Measurements from ENCODE around the gene C10orf53. TPM values are rescaled to one million over a fixed set of nuclear protein-coding genes. Genes with fewer than 3 reads are reported as not detected.

The C10orf53 gene
- polyA plus RNA-seq, 2 of the 4 experiments (the other 2 are of a cell fraction), result not detected

- TF ChIP-seq USF2 (IDR thresholded peaks at IDR 0.05) (no peak), MAZ (IDR thresholded peaks at IDR 0.05; ENCODE audit: borderline replicate concordance, low read depth, low read length) (no peak), CHD2 (IDR thresholded peaks at IDR 0.05; ENCODE audit: low read length, partially characterized antibody) (no peak), TFCP2L1 (CRISPR knock-in tag; IDR thresholded peaks at IDR 0.05) (no peak), JUNB (IDR thresholded peaks at IDR 0.05) (no peak), TP53 (CRISPR knock-in tag; IDR thresholded peaks at IDR 0.05) (no peak), FOSB (CRISPR knock-in tag; IDR thresholded peaks at IDR 0.05) (no peak), POLR2AphosphoS2 (conservative IDR thresholded peaks at IDR 0.05; ENCODE audit: low read length) (no peak), E2F6 (IDR thresholded peaks at IDR 0.05; ENCODE audit: borderline replicate concordance, low read depth) (no peak)
These were observed 11.4 kb downstream of the C10orf53 start (continued) for GRCh38 chr10:49690698-49691356.

- Histone ChIP-seq H3K27ac (no peak overlapping the region), H3K4me2 (no peak overlapping the region), H3K9me3 (no peaks in the 10 kb centered on the region), H3K4me1 (no peaks in the 10 kb centered on the region), H3K4me3 (no peak overlapping the region)
- ATAC-seq (no peak), FAIRE-seq (no peak), DNase-seq (ENCODE audit: low read depth in 1 of 2, low spot score in 1 of 2) (no peak)
- TF ChIP-seq POLR2AphosphoS2 (conservative IDR thresholded peaks at IDR 0.05; ENCODE audit: low read length) (no peak), RARB (CRISPR knock-in tag; IDR thresholded peaks at IDR 0.05) (no peak), ZNF302 (CRISPR knock-in tag; IDR thresholded peaks at IDR 0.05) (no peak), CBX8 (IDR thresholded peaks at IDR 0.05) (no peak), MYC (IDR thresholded peaks at IDR 0.05; ENCODE audit: borderline replicate concordance, low read length) (no peak), NPAS2 (CRISPR knock-in tag; IDR thresholded peaks at IDR 0.05; ENCODE audit: borderline replicate concordance) (no peak), TFCP2L1 (CRISPR knock-in tag; IDR thresholded peaks at IDR 0.05) (no peak), FOXS1 (CRISPR knock-in tag; IDR thresholded peaks at IDR 0.05) (no peak), RAD21 (conservative IDR thresholded peaks at IDR 0.05 in 1 of 2, IDR thresholded peaks at IDR 0.05 in 1 of 2) (no peak), HMGXB4 (CRISPR knock-in tag; IDR thresholded peaks at IDR 0.05; ENCODE audit: borderline replicate concordance) (no peak), JUNB (IDR thresholded peaks at IDR 0.05) (no peak), CTCF (IDR thresholded peaks at IDR 0.05) (no peak), HOXA7 (CRISPR knock-in tag; IDR thresholded peaks at IDR 0.05) (no peak), ZFP36 (IDR thresholded peaks at IDR 0.05; ENCODE audit: borderline replicate concordance, partially characterized antibody) (no peak), CEBPB (IDR thresholded peaks at IDR 0.05) (no peak), GATA3 (IDR thresholded peaks at IDR 0.05; ENCODE audit: borderline replicate concordance) (no peak)
- CTCF ChIA-PET, result interaction anchor here (1.3 kb wide), 1 partner anchor 98 kb away, joined by 3 read pairs; no protein-coding TSS in a partner anchor
- POLR2A ChIA-PET, result no interaction called here
- WGBS (ENCODE audit: missing lambda C conversion rate), result 27% methylated on average over 3 of the region's 9 CpGs
These were observed 12.1 kb downstream of the C10orf53 start for GRCh38 chr10:49691588-49691987.

Measured in A549 (cell line).